Stimulated activated naive CD8-positive, alpha-beta T cell treated with anti-CD3 and anti-CD28 coated beads, Interleukin-15, amount 100 ng/mL, for 72 hours (primary cell): ENCODE results near the gene LENG1.

ENCODE experiments used
- ATAC-seq: fragments of 150-1000 bp; cut with Tn5 transposase; 2 replicates; pipeline ENCODE4 v1.10.0; 2021; ENCODE audit warnings: mild to moderate bottlenecking, moderate library complexity
- DNase-seq, 2 donors: peaks; one replicate each; pipeline ENCODE4 v3.0.0; 2021 to 2022
- H3K27ac Mint-ChIP-seq, 2 donors: one replicate each; pipeline ENCODE4 v1.8.0; 2022; ENCODE audit warnings: mild to moderate bottlenecking in 2 of 2, mixed read lengths in 2 of 2, moderate library complexity in 2 of 2
- H3K27me3 Mint-ChIP-seq: one replicate; pipeline ENCODE4 v1.8.0; 2022; ENCODE audit warnings: mixed read lengths
- H3K4me1 Mint-ChIP-seq: one replicate; pipeline ENCODE4 v1.8.0; 2022; ENCODE audit warnings: mild to moderate bottlenecking, mixed read lengths
- H3K4me3 Mint-ChIP-seq, 2 donors: one replicate each; pipeline ENCODE4 v1.8.0; 2022; ENCODE audit warnings: mild to moderate bottlenecking in 2 of 2, mixed read lengths in 2 of 2, moderate library complexity in 1 of 2
- H3K9me3 Mint-ChIP-seq, 2 donors: one replicate each; pipeline ENCODE4 v1.8.0; 2022; ENCODE audit warnings: mixed read lengths in 2 of 2

The LENG1 gene

GRCh38 chr19:54158812-54159351 is 639 bp downstream of the LENG1 start:
- DNase-seq (peak; percentile 42 to 43), ATAC-seq (no peak)
- H3K27ac Mint-ChIP-seq, result peak overlapping the region; percentile 62 to 99
- peaks cover 1% of the 10 kb centered on the region for H3K27me3 Mint-ChIP-seq
- H3K4me3 Mint-ChIP-seq, result peak overlapping the region; percentile 90 to 98
- peaks cover 79% of the 10 kb centered on the region for H3K4me1 Mint-ChIP-seq
- H3K9me3 Mint-ChIP-seq, result no peaks in the 10 kb centered on the region

GRCh38 chr19:54156953-54157352 is 2.6 kb downstream of the LENG1 start:
- DNase-seq (no peak), ATAC-seq (no peak)
- Mint-ChIP-seq H3K9me3 (no peaks in the 10 kb centered on the region), H3K4me1 (peaks cover 78% of the 10 kb centered on the region), H3K27me3 (no peaks in the 10 kb centered on the region), H3K4me3 (no peak overlapping the region), H3K27ac (peak overlapping the region in 1 of 2 donors; percentile 88)

GRCh38 chr19:54156490-54156889 is 3.0 kb downstream of the LENG1 start:
- peaks cover 74% of the 10 kb centered on the region for H3K4me1 Mint-ChIP-seq
- DNase-seq (no peak), ATAC-seq (no peak)
- H3K9me3 Mint-ChIP-seq, result no peaks in the 10 kb centered on the region
- H3K4me3 Mint-ChIP-seq, result no peak overlapping the region
- H3K27me3 Mint-ChIP-seq, result no peaks in the 10 kb centered on the region
- peak overlapping the region in 1 of 2 donors; percentile 88 for H3K27ac Mint-ChIP-seq

GRCh38 chr19:54155694-54156093 is 3.8 kb downstream of the LENG1 start:
- Mint-ChIP-seq H3K27ac (peak overlapping the region in 1 of 2 donors; percentile 81), H3K9me3 (no peaks in the 10 kb centered on the region), H3K27me3 (no peaks in the 10 kb centered on the region), H3K4me3 (no peak overlapping the region), H3K4me1 (peaks cover 66% of the 10 kb centered on the region)
- no peak for DNase-seq
- ATAC-seq, result no peak

- ATAC-seq, result peak; percentile 5
- Mint-ChIP-seq H3K27me3 (no peaks in the 10 kb centered on the region), H3K4me3 (peak overlapping the region in 1 of 2 donors; percentile 19), H3K4me1 (peaks cover 56% of the 10 kb centered on the region), H3K27ac (peak overlapping the region; percentile 41 to 91), H3K9me3 (no peaks in the 10 kb centered on the region)
- peak; percentile 35 to 53 for DNase-seq
Measured at GRCh38 chr19:54154603-54155345, 4.7 kb downstream of the LENG1 start.

GRCh38 chr19:54153731-54154326 is 5.7 kb downstream of the LENG1 start:
- Mint-ChIP-seq H3K4me1 (peaks cover 54% of the 10 kb centered on the region), H3K9me3 (no peaks in the 10 kb centered on the region), H3K27ac (peak overlapping the region in 1 of 2 donors; percentile 88), H3K4me3 (no peak overlapping the region), H3K27me3 (no peaks in the 10 kb centered on the region)
- ATAC-seq, result no peak
- DNase-seq, result no peak

- H3K27ac Mint-ChIP-seq, result peak overlapping the region in 1 of 2 donors; percentile 50
Measured at GRCh38 chr19:54152878-54153524, 6.5 kb downstream of the LENG1 start.

GRCh38 chr19:54152267-54152666 is 7.3 kb downstream of the LENG1 start:
- no peak overlapping the region for H3K4me3 Mint-ChIP-seq
- ATAC-seq (no peak), DNase-seq (no peak)
- no peaks in the 10 kb centered on the region for H3K27me3 Mint-ChIP-seq
- peaks cover 42% of the 10 kb centered on the region for H3K4me1 Mint-ChIP-seq
- H3K27ac Mint-ChIP-seq, result peak overlapping the region in 1 of 2 donors; percentile 87
- no peaks in the 10 kb centered on the region for H3K9me3 Mint-ChIP-seq

More at GRCh38 chr19:54152878-54153524, 6.5 kb downstream of the LENG1 start:
- Mint-ChIP-seq H3K27me3 (no peaks in the 10 kb centered on the region), H3K4me3 (no peak overlapping the region), H3K9me3 (no peaks in the 10 kb centered on the region), H3K4me1 (peaks cover 45% of the 10 kb centered on the region)
- DNase-seq (no peak), ATAC-seq (peak; percentile 31)

GRCh38 chr19:54151362-54152035 is 8.0 kb downstream of the LENG1 start:
- Mint-ChIP-seq H3K4me3 (no peak overlapping the region), H3K27me3 (no peaks in the 10 kb centered on the region), H3K9me3 (no peaks in the 10 kb centered on the region), H3K4me1 (peaks cover 35% of the 10 kb centered on the region), H3K27ac (peak overlapping the region in 1 of 2 donors; percentile 93)
- ATAC-seq, result no peak
- DNase-seq, result no peak

GRCh38 chr19:54149021-54149812 is 10.3 kb downstream of the LENG1 start:
- no peak for ATAC-seq
- H3K27me3 Mint-ChIP-seq, result no peaks in the 10 kb centered on the region
- H3K4me1 Mint-ChIP-seq, result peaks cover 24% of the 10 kb centered on the region
- no peak for DNase-seq
- H3K4me3 Mint-ChIP-seq, result no peak overlapping the region
- H3K9me3 Mint-ChIP-seq, result no peaks in the 10 kb centered on the region
- H3K27ac Mint-ChIP-seq, result peak overlapping the region; percentile 40 to 68

- DNase-seq (no peak), ATAC-seq (peak; percentile 18)
- Mint-ChIP-seq H3K4me1 (peaks cover 20% of the 10 kb centered on the region), H3K9me3 (no peaks in the 10 kb centered on the region), H3K27ac (no peak overlapping the region), H3K27me3 (no peaks in the 10 kb centered on the region), H3K4me3 (no peak overlapping the region)
Measured at GRCh38 chr19:54148158-54148557, 11.4 kb downstream of the LENG1 start.

GRCh38 chr19:54147676-54148075 is 11.8 kb downstream of the LENG1 start:
- Mint-ChIP-seq H3K4me3 (no peak overlapping the region), H3K9me3 (no peaks in the 10 kb centered on the region), H3K4me1 (peaks cover 15% of the 10 kb centered on the region), H3K27me3 (no peaks in the 10 kb centered on the region), H3K27ac (peak overlapping the region in 1 of 2 donors; percentile 49)
- DNase-seq, result no peak
- ATAC-seq, result no peak

GRCh38 chr19:54145541-54146158 is 13.9 kb downstream of the LENG1 start:
- DNase-seq (no peak), ATAC-seq (no peak)
- Mint-ChIP-seq H3K27ac (no peak overlapping the region), H3K9me3 (no peaks in the 10 kb centered on the region), H3K4me1 (peaks cover 25% of the 10 kb centered on the region), H3K27me3 (no peaks in the 10 kb centered on the region), H3K4me3 (no peak overlapping the region)

GRCh38 chr19:54142166-54142780 is 17.2 kb downstream of the LENG1 start:
- DNase-seq, result no peak
- peaks cover 49% of the 10 kb centered on the region for H3K4me1 Mint-ChIP-seq
- no peaks in the 10 kb centered on the region for H3K9me3 Mint-ChIP-seq
- H3K27ac Mint-ChIP-seq, result no peak overlapping the region
- H3K4me3 Mint-ChIP-seq, result no peak overlapping the region
- no peaks in the 10 kb centered on the region for H3K27me3 Mint-ChIP-seq
- ATAC-seq, result no peak
